GM21737 (cell line): Measurements from ENCODE around the gene REPS1.
"Not testable (repeated sequence)": the region's sequence is repeated elsewhere in the genome, so short reads cannot be mapped to it uniquely, and the experiment has no call there.

ENCODE experiments used
- ATAC-seq: cut with Tn5 transposase; IDR thresholded peaks from one replicate; pipeline ENCODE4 v1.9.1; 2021; ENCODE audit warnings: mild to moderate bottlenecking, moderate library complexity; ENCODE audit not compliant: unreplicated experiment

Gene REPS1

DNA sequence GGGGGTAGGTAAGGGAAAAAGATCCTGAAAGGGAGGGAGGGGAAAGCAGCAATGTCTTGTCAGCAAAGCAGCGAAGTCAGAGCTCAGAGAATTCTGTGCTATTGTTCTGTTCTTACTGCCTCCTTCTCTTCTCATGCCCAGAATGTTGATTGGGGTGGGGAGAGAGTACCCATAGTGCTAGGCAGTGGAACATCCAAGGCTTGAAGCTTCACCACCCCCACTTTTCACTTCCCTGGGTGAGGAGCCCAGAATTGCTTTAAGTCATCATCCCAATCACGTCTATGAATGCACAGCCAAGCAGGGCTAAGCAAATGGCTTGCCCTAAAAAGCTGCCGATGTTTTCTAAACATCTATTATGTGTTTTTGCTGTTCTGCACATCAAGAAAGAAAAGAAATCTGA is 16.5 kb downstream of the REPS1 start:
- ATAC-seq: no peak

DNA sequence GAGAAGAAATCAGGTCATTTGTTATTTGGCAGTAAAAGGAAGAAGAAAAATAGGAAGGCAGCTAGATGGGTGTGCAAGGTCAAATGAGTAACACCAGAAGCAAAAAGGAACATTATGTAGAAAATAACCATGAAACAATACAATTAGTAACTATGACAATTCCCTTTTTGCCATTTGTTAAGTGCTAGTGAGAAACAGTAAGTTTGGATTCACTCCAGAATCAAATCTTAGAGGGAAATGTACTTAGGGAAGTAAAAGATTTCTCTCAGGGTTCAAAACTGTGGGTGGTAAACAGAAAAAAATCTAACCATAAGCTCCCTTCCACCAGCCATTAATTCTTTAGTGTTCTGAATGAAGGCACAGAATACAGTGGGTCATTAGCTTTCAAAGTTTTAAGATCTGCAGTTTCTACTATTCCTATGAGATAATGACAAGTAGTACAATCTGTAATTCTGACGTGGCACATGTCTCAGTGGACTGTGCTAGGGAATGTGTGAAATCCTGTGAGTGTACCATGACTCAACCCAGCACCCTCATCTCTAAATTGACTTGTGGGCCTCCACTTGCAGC is 17.1 kb downstream of the REPS1 start:
- no peak for ATAC-seq

DNA sequence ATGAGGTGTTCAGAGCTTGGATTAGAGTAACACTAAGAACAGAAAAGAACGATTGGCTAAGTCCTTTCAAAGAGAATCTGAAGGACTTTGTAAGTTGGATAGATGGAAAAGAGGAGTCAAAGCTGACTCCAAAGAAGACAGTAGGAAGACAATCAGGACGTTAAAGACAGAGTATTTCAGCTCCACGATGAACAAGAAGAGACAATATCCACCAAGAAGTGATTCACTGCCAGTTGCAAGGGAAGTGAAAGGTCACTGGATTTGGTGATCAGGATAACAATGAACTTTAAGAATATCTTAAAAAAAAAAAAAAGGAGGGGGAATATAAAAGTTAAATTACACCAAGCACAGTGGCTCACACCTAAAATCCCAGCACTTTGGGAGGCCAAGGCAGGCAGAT is 17.9 kb downstream of the REPS1 start:
- no peak for ATAC-seq

DNA sequence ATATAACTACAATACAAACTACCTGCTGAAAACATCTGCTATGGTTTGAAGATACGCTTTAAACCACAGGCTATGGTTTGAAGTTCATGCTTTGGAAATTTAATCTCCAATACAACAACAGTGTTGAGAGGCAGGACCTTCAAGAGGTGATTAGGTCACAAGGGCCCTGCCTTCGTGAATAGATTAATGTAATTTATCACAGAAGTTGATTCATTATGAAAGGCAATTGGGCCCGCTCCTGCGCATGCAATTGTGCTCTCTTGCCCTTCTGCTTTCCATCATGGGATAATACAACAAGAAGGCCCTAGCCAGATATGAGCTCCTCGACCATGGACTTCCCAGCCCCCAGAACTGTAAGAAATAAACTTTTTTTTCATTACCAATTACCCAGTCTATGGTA is 21.2 kb downstream of the REPS1 start:
- no peak for ATAC-seq

DNA sequence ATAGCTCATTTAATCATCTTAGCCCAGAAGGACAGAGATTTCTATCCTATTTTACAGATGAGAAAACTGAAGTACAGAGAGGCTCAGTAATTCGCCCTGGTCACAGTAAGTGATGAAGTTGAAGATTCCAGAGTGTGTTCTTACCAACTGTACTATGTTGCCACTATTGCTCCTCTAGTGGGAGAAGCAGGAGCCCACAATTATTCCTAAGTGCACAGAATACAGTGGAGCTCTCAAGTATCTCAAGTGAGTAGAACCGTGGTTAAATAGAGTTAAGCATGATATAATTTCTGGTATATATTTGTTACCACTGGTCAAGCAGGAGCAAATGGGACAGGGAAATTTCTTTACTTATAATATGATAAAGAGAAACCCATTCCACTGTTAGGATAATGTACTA is 22.1 kb downstream of the REPS1 start:
- no peak for ATAC-seq

DNA sequence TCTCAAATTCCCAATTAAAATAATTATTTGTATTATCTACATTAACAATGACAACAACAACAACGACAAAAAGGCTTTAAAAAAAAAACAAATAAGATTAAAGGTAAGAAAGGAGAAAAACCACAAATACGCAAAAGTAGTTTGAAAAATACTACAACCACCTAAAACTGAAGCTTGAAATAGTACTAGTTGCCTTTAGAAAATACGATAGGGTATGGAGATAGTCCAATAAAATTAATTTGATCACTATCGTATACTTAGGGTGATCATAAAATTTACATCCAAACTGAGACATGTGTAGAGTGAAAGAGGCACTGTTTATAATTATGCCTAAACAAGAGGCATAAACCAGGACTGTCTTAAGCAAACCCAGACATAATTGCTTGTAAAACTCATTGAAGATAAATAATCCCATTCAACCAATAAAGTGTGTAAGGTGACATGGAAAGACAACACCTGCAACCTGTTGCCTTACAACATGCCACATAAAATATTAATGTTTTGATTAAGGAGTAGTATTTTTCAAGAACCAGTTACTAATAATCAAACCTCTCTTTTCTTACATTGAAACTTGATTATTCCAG is 22.7 kb downstream of the REPS1 start:
- ATAC-seq: no peak

DNA sequence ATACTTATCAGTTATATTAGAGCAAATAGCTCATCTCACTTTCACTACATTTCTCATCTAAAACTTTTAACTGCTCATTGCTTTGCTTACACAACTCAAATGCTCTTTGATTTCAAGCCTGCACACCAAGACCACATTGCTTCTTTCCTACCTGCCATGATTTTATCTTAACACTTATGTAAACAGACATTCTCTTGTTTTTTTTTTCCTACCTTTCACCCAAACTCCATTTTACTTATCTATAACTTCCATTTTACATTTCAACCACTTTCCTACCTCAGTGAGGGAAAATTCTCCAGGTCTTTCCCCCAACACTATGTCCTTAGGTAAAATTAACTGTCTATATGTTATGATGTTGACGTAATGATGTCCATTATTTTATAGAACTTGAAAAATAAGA is 24.0 kb downstream of the REPS1 start:
- ATAC-seq: no peak

DNA sequence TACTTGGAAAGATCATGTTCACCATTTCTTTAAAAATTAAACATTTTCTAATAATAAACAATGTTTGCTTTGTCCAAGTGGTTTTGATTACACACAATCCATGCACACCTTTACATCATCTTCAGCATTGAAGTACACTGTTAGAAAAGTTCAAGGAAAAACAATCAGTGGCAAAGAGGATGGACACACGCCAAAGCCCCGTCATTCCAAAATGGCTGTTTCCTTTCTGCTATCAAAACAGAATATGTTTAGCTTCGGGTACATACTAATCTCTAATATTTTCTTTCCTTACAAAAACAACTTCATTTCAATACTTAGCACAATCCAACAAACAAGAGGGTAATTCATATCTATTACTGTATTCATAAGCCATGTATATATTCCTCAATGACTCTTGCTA is 24.5 kb downstream of the REPS1 start:
- ATAC-seq: no peak

DNA sequence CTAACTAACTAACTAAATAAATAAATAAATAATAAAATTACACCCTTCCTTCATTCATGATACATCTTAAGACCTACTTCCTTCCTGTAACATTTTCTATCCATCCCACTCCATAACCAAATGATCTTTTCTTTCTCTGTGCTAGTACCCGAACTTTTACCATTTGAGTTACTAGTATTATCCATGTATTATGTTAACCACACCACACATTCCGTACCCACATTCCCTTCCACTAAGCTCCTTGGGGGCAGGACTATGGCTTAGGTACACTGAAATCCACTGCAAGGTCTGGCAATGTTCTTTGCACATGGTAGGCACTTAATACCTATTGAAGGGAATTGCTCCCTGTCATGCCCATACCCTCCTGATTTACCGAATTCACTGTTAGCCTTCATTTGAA is 24.9 kb downstream of the REPS1 start:
- no peak for ATAC-seq

DNA sequence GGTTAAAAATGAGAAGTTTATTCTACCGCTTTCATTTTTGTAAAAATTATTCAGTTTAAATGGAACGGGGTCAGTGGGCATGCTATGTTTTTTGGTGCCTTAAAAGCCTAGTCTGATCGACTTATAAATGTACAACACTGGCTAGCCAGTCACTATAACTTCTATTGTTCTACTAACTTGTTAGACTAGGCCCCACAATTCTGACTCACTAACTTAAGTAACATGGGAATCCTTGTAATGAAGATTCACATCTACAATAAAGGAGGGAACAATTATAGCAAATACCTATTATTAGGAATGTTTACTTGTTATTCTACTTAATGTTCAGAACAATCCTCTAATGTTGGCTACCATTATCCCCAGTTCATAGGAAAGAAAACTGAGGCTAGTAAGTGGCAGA is 28.5 kb downstream of the REPS1 start:
- ATAC-seq: no peak

DNA sequence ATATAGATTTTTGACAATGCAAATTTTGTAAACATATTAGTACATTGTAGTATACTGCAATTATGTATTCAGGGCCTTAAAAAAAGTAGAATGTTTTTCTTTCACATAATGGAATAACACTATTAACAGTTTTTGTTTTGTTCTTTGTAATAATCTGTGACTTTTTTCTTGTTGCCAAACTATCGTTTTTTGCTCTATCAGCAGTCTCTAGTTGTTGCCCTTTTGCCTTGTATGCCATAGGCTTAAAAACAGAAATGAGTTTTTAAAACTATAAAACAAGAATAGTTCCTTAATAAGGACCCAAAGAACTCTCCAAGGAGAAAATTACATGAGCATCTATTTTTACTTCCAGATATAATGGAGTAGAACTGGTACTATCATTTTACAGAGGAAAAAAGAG is 29.5 kb downstream of the REPS1 start:
- ATAC-seq: no peak

DNA sequence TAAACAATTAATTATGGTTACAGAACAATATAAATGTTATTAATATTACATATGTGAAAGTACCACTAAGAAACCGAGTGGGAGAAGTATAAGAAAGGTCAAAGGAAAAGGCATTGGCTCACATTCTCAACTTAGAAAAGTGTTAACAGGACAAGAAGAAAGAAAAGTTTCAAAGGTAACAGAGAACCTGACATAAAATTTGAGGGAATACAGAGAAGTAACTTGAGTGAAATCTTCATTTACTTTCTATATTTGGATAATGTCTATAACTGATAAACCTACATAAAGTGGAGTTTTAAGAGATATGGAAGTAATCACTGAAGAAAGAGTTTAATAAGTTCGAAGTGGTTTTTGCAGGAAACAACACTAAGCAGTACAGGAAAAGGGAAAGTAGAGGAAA is 30.1 kb downstream of the REPS1 start:
- ATAC-seq: no peak

DNA sequence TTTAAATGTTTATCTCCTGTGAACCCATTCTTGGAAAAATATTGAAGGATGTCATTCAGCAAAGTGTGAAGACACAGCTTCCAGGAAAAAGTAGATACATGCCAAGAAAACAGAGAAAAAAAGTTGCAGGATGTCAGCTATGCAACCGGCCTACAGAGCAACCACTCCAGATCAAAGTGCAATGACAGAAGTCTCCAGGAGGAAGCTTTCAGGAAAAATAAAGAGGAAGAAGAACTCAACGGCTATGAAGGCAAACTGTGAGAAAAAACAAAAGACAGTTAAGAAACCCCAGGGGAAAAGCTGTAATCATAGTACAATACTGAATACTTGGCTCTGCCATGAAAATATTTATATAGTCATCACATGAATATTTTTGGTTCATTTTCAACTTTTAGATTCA is 30.6 kb downstream of the REPS1 start:
- ATAC-seq: no peak

DNA sequence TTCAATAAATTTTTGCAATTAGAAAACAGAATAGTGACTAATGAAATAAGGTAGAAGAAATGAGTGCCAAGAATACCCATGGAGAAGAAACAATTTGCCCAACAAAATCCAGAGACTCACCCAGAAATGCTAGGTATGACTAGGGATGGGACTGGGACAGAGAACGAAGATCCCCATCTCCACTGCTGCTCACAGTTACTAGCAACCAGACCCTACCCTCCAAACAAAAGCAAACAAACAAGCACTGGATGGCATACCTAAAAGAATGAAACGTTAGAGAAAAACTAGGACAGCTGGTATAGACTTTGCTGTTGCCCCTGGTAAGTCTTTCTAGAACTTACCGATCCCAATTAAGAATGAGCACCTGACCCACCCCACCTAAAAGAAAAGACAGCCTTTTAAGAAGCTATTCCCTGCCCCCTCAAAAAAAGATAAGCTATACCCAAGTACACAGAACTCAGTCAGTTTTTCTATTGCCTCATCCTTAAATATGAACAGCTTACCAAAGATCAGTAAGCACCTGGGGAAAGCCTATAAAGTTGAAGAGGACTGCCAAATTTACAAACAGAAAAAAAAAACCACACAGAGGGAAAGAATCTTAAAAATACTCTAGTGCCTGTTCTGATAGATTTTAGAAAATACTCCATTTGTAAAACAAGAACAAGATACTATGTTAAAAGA is 31.7 kb downstream of the REPS1 start:
- ATAC-seq: no peak

DNA sequence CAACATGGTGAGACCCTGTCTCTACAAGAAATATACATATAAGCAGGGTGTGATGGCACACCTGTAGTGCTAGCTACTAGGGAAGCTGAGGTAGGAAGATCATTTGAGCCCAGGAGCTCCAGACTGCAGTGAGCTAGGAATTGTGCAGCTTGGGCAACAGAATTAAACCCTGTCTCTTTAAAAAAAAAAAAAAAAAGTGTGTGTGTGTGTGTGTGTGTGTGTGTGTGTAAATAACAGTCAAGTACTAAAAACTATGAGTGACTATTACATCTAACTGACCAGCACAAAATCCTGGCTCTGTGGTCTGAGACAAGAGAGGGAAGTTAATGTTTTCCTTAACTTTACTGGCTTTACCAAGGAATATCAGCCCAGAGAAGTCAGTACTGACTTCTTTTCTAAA is 32.8 kb downstream of the REPS1 start:
- no peak for ATAC-seq

DNA sequence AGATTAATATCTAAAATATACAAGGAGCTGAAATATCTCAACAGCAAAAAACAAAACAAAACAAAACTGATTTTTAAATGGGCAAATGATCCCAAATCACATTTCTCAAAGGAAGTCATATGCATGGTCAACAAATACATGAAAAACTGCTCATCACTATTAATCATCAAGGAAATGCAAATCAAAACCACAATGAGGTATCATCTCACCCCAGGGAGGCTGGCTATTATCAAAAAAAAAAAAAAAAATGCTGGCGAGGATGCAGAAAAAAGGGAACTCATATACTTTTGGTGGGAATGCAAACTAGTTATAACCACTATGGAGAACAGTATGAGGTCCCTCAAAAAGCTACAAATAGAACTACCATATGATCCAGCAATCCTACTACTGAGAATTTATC is 34.6 kb downstream of the REPS1 start:
- ATAC-seq: no peak

DNA sequence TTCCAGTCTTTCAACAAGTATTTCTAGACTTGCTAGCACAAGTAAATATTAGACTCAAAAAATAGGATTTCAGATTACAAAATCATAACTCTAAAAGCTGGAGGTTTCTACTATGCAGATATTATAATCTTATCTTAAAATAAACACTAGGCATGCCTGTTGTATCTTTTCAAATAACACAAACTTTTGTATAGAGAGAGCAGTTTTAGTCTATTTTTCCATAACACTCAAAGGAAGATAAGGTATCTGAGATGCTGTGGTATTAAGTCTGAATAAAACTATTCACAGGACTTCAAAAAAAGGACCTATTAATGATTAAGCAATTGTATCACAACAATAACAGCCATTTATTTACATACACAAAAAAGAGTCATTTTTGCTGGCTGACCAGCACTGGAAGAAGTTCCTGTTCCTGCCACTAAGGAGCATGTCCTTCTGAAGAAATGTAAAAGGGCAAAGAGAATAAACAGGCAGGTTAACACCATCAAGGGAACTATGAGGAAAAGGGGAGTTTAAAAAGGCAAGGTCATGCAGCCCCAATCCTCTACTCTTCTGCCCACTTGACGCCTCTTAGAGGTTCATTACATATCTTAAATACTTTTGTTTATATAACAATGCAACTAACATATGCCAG is 39.4 kb downstream of the REPS1 start:
- no peak for ATAC-seq

DNA sequence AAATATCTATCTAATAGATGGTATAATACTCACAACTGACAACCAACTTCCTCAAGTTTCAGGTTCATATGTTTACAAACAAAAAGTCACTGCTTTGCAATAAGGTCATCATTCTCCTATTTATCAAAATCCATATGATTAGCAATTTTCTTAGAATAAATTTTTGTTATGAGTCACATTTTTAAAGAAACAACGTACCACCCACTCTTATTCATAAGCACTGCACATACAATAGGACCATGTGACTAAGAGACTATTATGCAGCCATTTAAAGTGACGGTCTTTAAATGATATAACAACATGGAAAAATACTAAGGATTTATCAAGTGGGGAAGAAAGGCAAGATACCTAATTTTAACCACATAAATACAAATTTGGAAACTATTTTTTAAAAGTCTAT is 40.0 kb downstream of the REPS1 start:
- ATAC-seq: no peak

DNA sequence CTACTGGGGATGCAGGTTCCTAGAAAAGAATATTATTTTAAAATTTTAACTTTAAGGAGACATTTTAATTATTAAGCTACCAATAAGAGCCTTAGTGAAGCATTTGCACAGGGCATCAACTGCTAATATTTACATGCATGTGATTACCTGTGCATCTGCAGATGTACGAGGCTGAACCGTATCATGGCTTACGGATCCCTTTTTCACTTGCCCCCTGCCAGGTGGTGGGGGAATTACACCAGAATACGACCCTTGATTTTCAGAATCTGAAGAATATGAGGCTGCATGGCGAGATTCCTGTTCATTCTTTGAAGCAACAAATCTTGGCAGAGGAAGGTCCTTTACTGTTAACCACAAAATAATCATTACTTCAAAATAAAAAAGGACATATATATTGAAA is 42.7 kb downstream of the REPS1 start:
- ATAC-seq: no peak

DNA sequence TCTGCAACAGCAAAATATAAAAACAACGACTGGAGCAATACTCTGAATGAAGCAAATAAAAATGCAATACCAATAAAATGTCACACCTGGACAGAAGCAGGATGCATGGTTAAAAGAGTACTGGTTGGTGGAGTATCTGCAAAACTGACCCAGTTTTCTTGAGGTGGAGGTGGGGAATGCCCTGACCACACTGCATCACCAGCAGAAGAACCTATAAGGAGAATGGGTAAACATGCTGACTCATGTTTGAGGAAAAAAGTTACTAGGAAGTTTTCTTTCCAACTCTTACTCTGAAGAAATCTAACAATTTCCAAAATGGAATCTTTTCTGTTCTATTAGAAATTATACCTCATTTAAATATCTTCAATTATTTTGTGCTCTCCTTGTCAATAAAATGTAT is 43.6 kb downstream of the REPS1 start:
- no peak for ATAC-seq

DNA sequence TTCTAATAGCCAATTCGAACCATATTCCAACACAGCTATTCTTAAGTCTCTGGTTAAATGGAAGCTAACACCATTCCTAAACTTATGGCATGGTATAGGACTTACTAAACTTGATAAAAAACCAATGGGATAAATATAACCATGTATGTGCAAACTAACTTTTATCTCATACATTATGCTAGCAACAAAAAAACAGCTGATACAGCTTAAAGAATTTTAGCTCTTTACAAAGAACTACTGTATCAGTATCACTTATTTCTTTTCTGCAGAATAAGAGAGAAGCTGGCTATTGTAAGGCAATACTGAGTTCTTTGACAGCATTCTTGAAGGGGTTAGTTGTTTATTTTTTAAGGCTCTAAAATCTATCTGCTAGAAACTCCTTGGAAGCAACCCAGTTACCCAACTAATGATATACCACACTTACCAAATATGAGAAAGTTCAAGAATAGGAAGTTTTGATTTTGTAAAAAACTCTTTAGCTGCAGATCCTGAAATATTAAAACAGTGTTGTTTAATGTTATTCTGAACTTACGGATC is 44.9 kb downstream of the REPS1 start:
- no peak for ATAC-seq

DNA sequence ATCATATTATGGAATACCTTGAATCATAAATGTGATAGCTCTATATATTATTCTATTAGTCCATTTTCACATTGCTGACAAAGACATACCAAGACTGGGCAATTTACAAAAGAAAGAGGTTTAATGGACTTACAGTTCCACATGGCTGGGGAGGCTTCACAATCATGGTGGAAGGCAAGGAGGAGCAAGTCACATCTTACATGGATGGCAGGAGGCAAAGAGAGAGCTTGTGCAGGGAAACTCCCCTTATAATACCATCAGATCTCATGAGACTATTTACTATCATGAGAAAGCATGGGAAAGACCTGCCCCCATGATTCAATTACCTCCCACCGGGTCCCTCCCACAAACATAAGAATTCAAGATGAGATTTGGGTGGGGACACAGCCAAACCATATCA is 51.2 kb downstream of the REPS1 start:
- ATAC-seq: not testable (repeated sequence)
